A549 (cell line): ENCODE measurements around the gene FGD2.

Source experiments
- HDAC2 ChIP-seq: fragments of 200-600 bp; sonication (generic); IDR thresholded peaks from 2 replicates; pipeline ENCODE4 v1.6.1; 2016
- HOXB5 ChIP-seq: fragments of 250-450 bp; sonication (Bioruptor Pico); IDR thresholded peaks from 2 replicates; pipeline ENCODE4 v1.5.0; 2020; ENCODE audit warnings: mild to moderate bottlenecking, moderate library complexity
- JUN ChIP-seq, 2 experiments: fragments of >200 bp; sonication (Bioruptor Twin); formaldehyde crosslinking; IDR thresholded peaks; 2 replicates in 1 of 2; 3 replicates in 1 of 2; pipeline ENCODE4 v1.6.1; 2016 to 2017
- MAX ChIP-seq: IDR thresholded peaks from 2 replicates; pipeline ENCODE4 v1.6.1; 2012
- POLR2A ChIP-seq: IDR thresholded peaks from 2 replicates; pipeline ENCODE4 v1.6.1; 2012; ENCODE audit warnings: mild to moderate bottlenecking, low read length
- REST ChIP-seq: fragments of 200-600 bp; sonication (generic); IDR thresholded peaks from 2 replicates; pipeline ENCODE4 v1.6.1; 2016; ENCODE audit warnings: antibody characterized with exemption, mild to moderate bottlenecking, moderate library complexity
- RFX5 ChIP-seq: fragments of 450-650 bp; IDR thresholded peaks from 2 replicates; pipeline ENCODE4 v1.7.1; 2014; ENCODE audit warnings: antibody characterized with exemption, mild to moderate bottlenecking, moderate library complexity
- ZC3H11A ChIP-seq: fragments of 450-650 bp; IDR thresholded peaks from 2 replicates; pipeline ENCODE4 v1.6.1; 2014; ENCODE audit warnings: antibody characterized with exemption, mild to moderate bottlenecking
- TF ChIP-seq, protein P1 (sequence below): fragments of >200 bp; sonication (Bioruptor Twin); formaldehyde crosslinking; IDR thresholded peaks from 3 replicates; pipeline ENCODE4 v1.5.1; 2016
- TF ChIP-seq, protein P2 (sequence below): fragments of 150-350 bp; IDR thresholded peaks from 2 replicates; pipeline ENCODE4 v1.6.1; 2014; ENCODE audit warnings: low read depth, mild to moderate bottlenecking, low read length

- TF ChIP-seq, protein P1, sequence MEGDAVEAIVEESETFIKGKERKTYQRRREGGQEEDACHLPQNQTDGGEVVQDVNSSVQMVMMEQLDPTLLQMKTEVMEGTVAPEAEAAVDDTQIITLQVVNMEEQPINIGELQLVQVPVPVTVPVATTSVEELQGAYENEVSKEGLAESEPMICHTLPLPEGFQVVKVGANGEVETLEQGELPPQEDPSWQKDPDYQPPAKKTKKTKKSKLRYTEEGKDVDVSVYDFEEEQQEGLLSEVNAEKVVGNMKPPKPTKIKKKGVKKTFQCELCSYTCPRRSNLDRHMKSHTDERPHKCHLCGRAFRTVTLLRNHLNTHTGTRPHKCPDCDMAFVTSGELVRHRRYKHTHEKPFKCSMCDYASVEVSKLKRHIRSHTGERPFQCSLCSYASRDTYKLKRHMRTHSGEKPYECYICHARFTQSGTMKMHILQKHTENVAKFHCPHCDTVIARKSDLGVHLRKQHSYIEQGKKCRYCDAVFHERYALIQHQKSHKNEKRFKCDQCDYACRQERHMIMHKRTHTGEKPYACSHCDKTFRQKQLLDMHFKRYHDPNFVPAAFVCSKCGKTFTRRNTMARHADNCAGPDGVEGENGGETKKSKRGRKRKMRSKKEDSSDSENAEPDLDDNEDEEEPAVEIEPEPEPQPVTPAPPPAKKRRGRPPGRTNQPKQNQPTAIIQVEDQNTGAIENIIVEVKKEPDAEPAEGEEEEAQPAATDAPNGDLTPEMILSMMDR, result no peak
- no peak for TF ChIP-seq REST
- TF ChIP-seq HDAC2, result no peak
- TF ChIP-seq, protein P2, sequence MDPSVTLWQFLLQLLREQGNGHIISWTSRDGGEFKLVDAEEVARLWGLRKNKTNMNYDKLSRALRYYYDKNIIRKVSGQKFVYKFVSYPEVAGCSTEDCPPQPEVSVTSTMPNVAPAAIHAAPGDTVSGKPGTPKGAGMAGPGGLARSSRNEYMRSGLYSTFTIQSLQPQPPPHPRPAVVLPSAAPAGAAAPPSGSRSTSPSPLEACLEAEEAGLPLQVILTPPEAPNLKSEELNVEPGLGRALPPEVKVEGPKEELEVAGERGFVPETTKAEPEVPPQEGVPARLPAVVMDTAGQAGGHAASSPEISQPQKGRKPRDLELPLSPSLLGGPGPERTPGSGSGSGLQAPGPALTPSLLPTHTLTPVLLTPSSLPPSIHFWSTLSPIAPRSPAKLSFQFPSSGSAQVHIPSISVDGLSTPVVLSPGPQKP, result no peak
- no peak for TF ChIP-seq ZC3H11A
- no peak for TF ChIP-seq POLR2A
- no peak for TF ChIP-seq RFX5
- TF ChIP-seq JUN (IDR thresholded peaks at IDR 0.05), result no peak
- TF ChIP-seq MAX, result no peak
- TF ChIP-seq HOXB5, result no peak
These were observed 64.2 kb downstream of the FGD2 start for GRCh38 chr6:37069639-37070038.
